HepG2 (cell line): ENCODE measurements around the gene FOXA1. TPM values are rescaled to one million over a fixed set of nuclear protein-coding genes. Genes with fewer than 3 reads are reported as not detected.

Source experiments
- ATAC-seq: fragments of 200-7000 bp; cut with Tn5 transposase; 3 replicates; pipeline ENCODE4 v1.9.1; 2020; ENCODE audit warnings: mild to moderate bottlenecking, moderate library complexity
- BruUV-seq: library from RNA; stranded (reverse); fragments of 400-500 nt; replicated peaks from 2 replicates; lab custom pipeline; 2021; lab: Mats Ljungman, UMichigan
- CTCF ChIA-PET: fragments of 300-600 bp; formaldehyde crosslinking; extraction: SDS; loops from one replicate; lab custom pipeline; 2021; ENCODE audit warnings: low total read pairs, inconsistent platforms, low intra/inter-chr PET ratio; lab: Yijun Ruan, JAX
- POLR2A ChIA-PET: fragments of 350-600 bp; sonication (Branson Sonifier 250); formaldehyde crosslinking; loops from one replicate; lab custom pipeline; 2020; ENCODE audit warnings: antibody characterized with exemption, inconsistent platforms; lab: Yijun Ruan, JAX
- DNase-seq: peaks from one replicate; pipeline ENCODE4 v3.0.0-alpha.2; 2015; ENCODE audit warnings: low spot score
- FAIRE-seq: peaks from 3 replicates; lab custom pipeline; 2011; peaks lifted over from hg19 to GRCh38; lab: Jason Lieb, UNC
- H2AFZ ChIP-seq: one replicate; pipeline ENCODE4 v1.6.1; 2011; ENCODE audit warnings: low read length, inconsistent platforms
- H3K27ac ChIP-seq: fragments of 300-600 bp; 3 replicates; pipeline ENCODE4 v1.8.0; 2011; ENCODE audit warnings: mixed run types, mild to moderate bottlenecking, mixed read lengths, low read length, inconsistent platforms; ENCODE audit not compliant: insufficient read depth; ENCODE audit errors: extremely low read length
- H3K27me3 ChIP-seq, 2 experiments: fragments of 200-600 bp in 1 of 2; 2 replicates in 1 of 2; 3 replicates in 1 of 2; pipeline versions ENCODE4 v1.6.0 to v1.8.0; 2011; ENCODE audit warnings: low read length in 2 of 2, mild to moderate bottlenecking in 2 of 2, moderate library complexity in 2 of 2, inconsistent platforms in 1 of 2; ENCODE audit not compliant: insufficient read depth in 2 of 2, control insufficient read depth in 1 of 2
- H3K36me3 ChIP-seq, 2 experiments: fragments of 200-600 bp in 1 of 2; replicated peaks in 1 of 2; 2 replicates in 1 of 2; 3 replicates in 1 of 2; pipeline versions ENCODE4 v1.5.1 to v1.8.0; 2011; ENCODE audit warnings: low read length in 2 of 2, inconsistent platforms in 1 of 2; ENCODE audit not compliant: insufficient read depth in 2 of 2, control insufficient read depth in 1 of 2
- H3K4me1 ChIP-seq: 2 replicates; pipeline ENCODE4 v1.5.1; 2012; ENCODE audit warnings: low read length, inconsistent platforms; ENCODE audit not compliant: insufficient read depth
- H3K4me2 ChIP-seq: 2 replicates; pipeline ENCODE4 v1.6.0; 2011; ENCODE audit warnings: low read depth, low read length, inconsistent platforms
- H3K4me3 ChIP-seq, 3 experiments: fragments of 200-600 bp in 1 of 3; sonication (generic), shearing (Covaris generic) in 1 of 3; replicated peaks in 1 of 3; 2 replicates each; pipeline ENCODE4 v1.5.1; 2011 to 2016; ENCODE audit warnings: low read length in 3 of 3, inconsistent platforms in 2 of 3, low read depth in 2 of 3, mild to moderate bottlenecking in 2 of 3, control low read depth in 1 of 3, mixed read lengths in 1 of 3; ENCODE audit not compliant: insufficient read depth in 1 of 3
- H3K79me2 ChIP-seq: one replicate; pipeline ENCODE4 v1.6.1; 2011; ENCODE audit warnings: low read length, inconsistent platforms; ENCODE audit not compliant: insufficient read depth
- H3K9ac ChIP-seq: 2 replicates; pipeline ENCODE4 v1.6.0; 2011; ENCODE audit warnings: mild to moderate bottlenecking, low read depth, low read length, inconsistent platforms; ENCODE audit not compliant: insufficient read depth
- H3K9me3 ChIP-seq: 2 replicates; pipeline ENCODE4 v1.5.1; 2012; ENCODE audit warnings: mild to moderate bottlenecking, low read length
- H4K20me1 ChIP-seq: 2 replicates; pipeline ENCODE4 v1.6.0; 2011; ENCODE audit warnings: inconsistent platforms, mild to moderate bottlenecking, low read length, moderate library complexity; ENCODE audit not compliant: insufficient read depth
- CEBPG ChIP-seq: IDR thresholded peaks from 2 replicates; pipeline ENCODE4 v1.6.1; 2016
- CREM ChIP-seq, 2 experiments: sonication (generic) in 1 of 2; formaldehyde crosslinking in 1 of 2; IDR thresholded peaks; 2 replicates each; pipeline versions ENCODE4 v1.4.0 to v1.6.1; 2016 to 2020; ENCODE audit warnings: antibody characterized with exemption in 1 of 2, mild to moderate bottlenecking in 1 of 2, missing genetic modification reagents in 1 of 2
- DNMT3B ChIP-seq: conservative IDR thresholded peaks from 2 replicates; pipeline ENCODE4 v1.6.1; 2016; ENCODE audit warnings: missing biosample characterization, control low read depth
- ELF4 ChIP-seq: sonication (generic); formaldehyde crosslinking; IDR thresholded peaks from 2 replicates; pipeline ENCODE4 v1.5.0; 2020; ENCODE audit warnings: missing genetic modification reagents, mild to moderate bottlenecking, moderate library complexity, borderline replicate concordance
- FOXK2 ChIP-seq: fragments of 450-650 bp; IDR thresholded peaks from 2 replicates; pipeline ENCODE4 v1.6.1; 2016
- HNRNPLL ChIP-seq: fragments of 200-400 bp; formaldehyde crosslinking; IDR thresholded peaks from 2 replicates; pipeline ENCODE4 v1.6.1; 2017; ENCODE audit warnings: mild to moderate bottlenecking, low read depth, low read length; ENCODE audit not compliant: poor library complexity, severe bottlenecking
- MEF2D ChIP-seq: sonication (generic); formaldehyde crosslinking; IDR thresholded peaks from 2 replicates; pipeline ENCODE4 v1.5.1; 2020; ENCODE audit warnings: mild to moderate bottlenecking, missing genetic modification reagents
- MXI1 ChIP-seq: IDR thresholded peaks from 3 replicates; pipeline ENCODE4 v1.6.1; 2012; ENCODE audit warnings: low read depth, low read length, inconsistent platforms, borderline replicate concordance
- NCOA5 ChIP-seq: sonication (generic); formaldehyde crosslinking; IDR thresholded peaks from 2 replicates; pipeline ENCODE4 v1.4.0; 2020; ENCODE audit warnings: missing genetic modification reagents
- SIN3A ChIP-seq: IDR thresholded peaks from 2 replicates; pipeline ENCODE4 v1.6.1; 2011; ENCODE audit warnings: low read depth, mild to moderate bottlenecking, control low read depth, low read length, borderline replicate concordance
- SIX1 ChIP-seq: sonication (generic); formaldehyde crosslinking; IDR thresholded peaks from 2 replicates; pipeline ENCODE4 v1.4.0; 2020; ENCODE audit warnings: missing genetic modification reagents, borderline replicate concordance
- ZFP82 ChIP-seq: sonication (generic); formaldehyde crosslinking; IDR thresholded peaks from 2 replicates; pipeline ENCODE4 v1.5.1; 2020; ENCODE audit warnings: mild to moderate bottlenecking, missing genetic modification reagents, borderline replicate concordance
- ZNF251 ChIP-seq: sonication (generic); formaldehyde crosslinking; IDR thresholded peaks from 2 replicates; pipeline ENCODE4 v1.9.0; 2021; ENCODE audit warnings: mild to moderate bottlenecking, missing genetic modification reagents
- ZNF317 ChIP-seq: sonication (generic); formaldehyde crosslinking; IDR thresholded peaks from 2 replicates; pipeline ENCODE4 v1.5.0; 2020; ENCODE audit warnings: mild to moderate bottlenecking, missing genetic modification reagents
- WGBS: methylation state at CpG from one replicate; pipeline ENCODE4 v1.1.6; 2017; ENCODE audit warnings: low lambda C conversion rate; 5-methylcytosine and 5-hydroxymethylcytosine counted together
- in situ Hi-C: cut with HindIII; loops from 2 replicates; pipeline ENCODE4 v1.10.0; 2017; ENCODE audit warnings: low pct_unique_long_range_greater_than_20kb; ENCODE audit not compliant: extremely low pct_ligation_motif_present
- intact Hi-C: fragments of 100-400 bp; cut with micrococcal nuclease; formaldehyde crosslinking; loops from one replicate; pipeline ENCODE4 v1.10.0; 2022; ENCODE audit not compliant: unreplicated experiment
- polyA plus RNA-seq, 8 experiments: library from polyadenylated mRNA; depleted of rRNA in 3 of 8; stranded (reverse) in 7 of 8; unstranded in 1 of 8; fragments of >200 nt; fragmentation: Illumina TruSeq in 4 of 8; extraction: Trizol in 4 of 8; gene quantifications; 2 replicates each; pipeline versions ENCODE4 v1.2.1 to v1.2.3, GENCODE V29; 2011 to 2016; ENCODE audit warnings: low read depth in 4 of 8, missing spikeins in 1 of 8, mixed read lengths in 1 of 8; ENCODE audit not compliant: insufficient read depth in 1 of 8
- total RNA-seq, 5 experiments: library from RNA; depleted of rRNA; stranded (reverse); fragments of >200 nt; fragmentation: Illumina TruSeq; extraction: Trizol; gene quantifications; 2 replicates each; pipeline ENCODE4 v1.2.3, GENCODE V29; 2016; ENCODE audit warnings: low read depth in 1 of 5
- TF ChIP-seq, protein P1 (sequence below), 2 experiments: sonication (generic) in 1 of 2; formaldehyde crosslinking in 1 of 2; IDR thresholded peaks; 2 replicates each; pipeline versions ENCODE4 v1.4.0 to v1.6.1; 2018 to 2020; ENCODE audit warnings: missing genetic modification reagents in 2 of 2, borderline replicate concordance in 1 of 2, low read depth in 1 of 2, mild to moderate bottlenecking in 1 of 2, missing biosample characterization in 1 of 2
- TF ChIP-seq, protein P2 (sequence below): sonication (generic); IDR thresholded peaks from 2 replicates; pipeline ENCODE4 v1.6.1; 2016; ENCODE audit warnings: low read depth, borderline replicate concordance

FOXA1 gene
- total and polyA plus RNA-seq, 2 of the 13 experiments (the other 11 are each of a cell fraction or from before 2014, with no cell fraction given) = 43.4 to 58.6 TPM

DNA sequence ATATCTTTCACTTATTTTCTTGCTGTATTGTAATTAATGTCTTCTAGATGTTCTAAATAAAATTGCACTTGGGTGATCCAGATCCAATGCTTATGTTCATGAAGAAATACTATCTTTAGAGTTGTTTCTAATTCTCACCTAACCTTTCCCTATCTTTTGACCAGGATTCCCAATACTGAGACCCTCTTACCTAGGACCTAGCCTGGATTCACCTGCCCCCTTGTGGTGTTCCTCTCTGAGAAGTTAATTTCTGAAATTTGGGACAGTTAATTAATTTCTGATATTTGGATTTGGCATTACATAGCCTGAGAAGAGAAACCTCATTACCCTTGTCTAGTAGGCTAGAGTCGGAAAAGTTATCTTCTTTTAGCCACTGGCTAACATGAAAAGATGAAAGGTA is 29.5 kb downstream of the FOXA1 start (continued):
- TF ChIP-seq, protein P1, sequence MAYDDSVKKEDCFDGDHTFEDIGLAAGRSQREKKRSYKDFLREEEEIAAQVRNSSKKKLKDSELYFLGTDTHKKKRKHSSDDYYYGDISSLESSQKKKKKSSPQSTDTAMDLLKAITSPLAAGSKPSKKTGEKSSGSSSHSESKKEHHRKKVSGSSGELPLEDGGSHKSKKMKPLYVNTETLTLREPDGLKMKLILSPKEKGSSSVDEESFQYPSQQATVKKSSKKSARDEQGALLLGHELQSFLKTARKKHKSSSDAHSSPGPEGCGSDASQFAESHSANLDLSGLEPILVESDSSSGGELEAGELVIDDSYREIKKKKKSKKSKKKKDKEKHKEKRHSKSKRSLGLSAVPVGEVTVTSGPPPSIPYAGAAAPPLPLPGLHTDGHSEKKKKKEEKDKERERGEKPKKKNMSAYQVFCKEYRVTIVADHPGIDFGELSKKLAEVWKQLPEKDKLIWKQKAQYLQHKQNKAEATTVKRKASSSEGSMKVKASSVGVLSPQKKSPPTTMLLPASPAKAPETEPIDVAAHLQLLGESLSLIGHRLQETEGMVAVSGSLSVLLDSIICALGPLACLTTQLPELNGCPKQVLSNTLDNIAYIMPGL (CRISPR knock-in tag; IDR thresholded peaks at IDR 0.05; ENCODE audit: borderline replicate concordance in 1 of 2, low read depth in 1 of 2) = peak in 1 of 2 experiments; percentile 56; a peak in 1 of 4 replicates
- no peak for TF ChIP-seq SIN3A
- no peak for TF ChIP-seq ELF4
- no peak for TF ChIP-seq MEF2D (CRISPR knock-in tag)
- TF ChIP-seq ZNF317 (CRISPR knock-in tag) = 0 out of 2 replicates have a peak, but pooled peaks have one; percentile 28
- no peak for TF ChIP-seq NCOA5 (CRISPR knock-in tag)
- TF ChIP-seq CREM (IDR thresholded peaks at IDR 0.05) = no peak
- TF ChIP-seq CREM (CRISPR knock-in tag; IDR thresholded peaks at IDR 0.05) = no peak
- no peak for TF ChIP-seq SIX1
- TF ChIP-seq CEBPG (CRISPR knock-in tag) = no peak
- TF ChIP-seq ZFP82 (CRISPR knock-in tag) = no peak
- no peak for TF ChIP-seq ZNF251 (CRISPR knock-in tag)
- TF ChIP-seq HNRNPLL = no peak

DNA sequence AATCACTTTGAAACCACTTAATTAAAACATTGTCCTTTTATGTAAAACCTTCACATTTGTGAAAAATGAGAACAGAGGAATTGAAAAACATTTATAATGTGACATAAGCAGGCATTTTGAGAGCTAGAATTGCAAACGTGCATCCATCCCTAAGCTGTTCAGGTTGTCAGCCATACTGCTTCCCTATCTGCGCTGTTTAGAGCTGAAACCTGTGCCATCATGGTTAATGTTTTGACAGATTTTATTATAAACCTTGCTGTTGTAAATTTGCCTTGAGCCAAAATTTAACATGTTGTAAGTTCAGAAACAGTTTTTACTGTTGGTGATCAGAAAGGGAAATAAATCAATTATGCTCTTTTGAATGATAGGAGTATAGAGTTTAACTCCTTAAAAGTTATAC is 31.9 kb downstream of the FOXA1 start:
- H3K4me3 ChIP-seq = no peak overlapping the region
- no peaks in the 10 kb centered on the region for H4K20me1 ChIP-seq
- ATAC-seq (no peak), FAIRE-seq (no peak), DNase-seq (no peak)
- H3K27ac ChIP-seq = no peak overlapping the region
- no peak overlapping the region for H2AFZ ChIP-seq
- in situ Hi-C loops = no loop called here
- no peaks in the 10 kb centered on the region for H3K36me3 ChIP-seq
- WGBS = 98% methylated on average over 2 of the region's 2 CpGs
- no peak for TF ChIP-seq MXI1
- no peak for TF ChIP-seq FOXK2
- TF ChIP-seq DNMT3B = no peak
- TF ChIP-seq, protein P2, sequence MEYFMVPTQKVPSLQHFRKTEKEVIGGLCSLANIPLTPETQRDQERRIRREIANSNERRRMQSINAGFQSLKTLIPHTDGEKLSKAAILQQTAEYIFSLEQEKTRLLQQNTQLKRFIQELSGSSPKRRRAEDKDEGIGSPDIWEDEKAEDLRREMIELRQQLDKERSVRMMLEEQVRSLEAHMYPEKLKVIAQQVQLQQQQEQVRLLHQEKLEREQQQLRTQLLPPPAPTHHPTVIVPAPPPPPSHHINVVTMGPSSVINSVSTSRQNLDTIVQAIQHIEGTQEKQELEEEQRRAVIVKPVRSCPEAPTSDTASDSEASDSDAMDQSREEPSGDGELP = no peak
- H3K9me3 ChIP-seq = no peaks in the 10 kb centered on the region
- CTCF ChIA-PET = interaction anchor here (3.4 kb wide), 1 partner anchor 312 kb away, joined by 32 read pairs; no protein-coding TSS in a partner anchor
- H3K79me2 ChIP-seq = no peaks in the 10 kb centered on the region
- H3K9ac ChIP-seq = no peak overlapping the region
- H3K4me1 ChIP-seq = peaks cover 39% of the 10 kb centered on the region
- intact Hi-C loops = no loop called here
- POLR2A ChIA-PET = interaction anchor here (0.8 to 3.1 kb wide), 3 partner anchors 16 to 32 kb away, joined by 3 to 16 read pairs (median 6); partner anchors contain the start of gene FOXA1
- H3K4me2 ChIP-seq = no peak overlapping the region
- no TSS peak for BruUV-seq
- no peaks in the 10 kb centered on the region for H3K27me3 ChIP-seq
